Ecto neural progenitor cell (in vitro differentiated cells): ENCODE results near the gene SUSD4.
"Not testable (repeated sequence)": the region's sequence is repeated elsewhere in the genome, so short reads cannot be mapped to it uniquely, and the experiment has no call there.

Experiments
- DNase-seq: peaks from one replicate; pipeline ENCODE4 v3.0.0-alpha.2; 2018; ENCODE audit warnings: low spot score

SUSD4 gene, protein sequence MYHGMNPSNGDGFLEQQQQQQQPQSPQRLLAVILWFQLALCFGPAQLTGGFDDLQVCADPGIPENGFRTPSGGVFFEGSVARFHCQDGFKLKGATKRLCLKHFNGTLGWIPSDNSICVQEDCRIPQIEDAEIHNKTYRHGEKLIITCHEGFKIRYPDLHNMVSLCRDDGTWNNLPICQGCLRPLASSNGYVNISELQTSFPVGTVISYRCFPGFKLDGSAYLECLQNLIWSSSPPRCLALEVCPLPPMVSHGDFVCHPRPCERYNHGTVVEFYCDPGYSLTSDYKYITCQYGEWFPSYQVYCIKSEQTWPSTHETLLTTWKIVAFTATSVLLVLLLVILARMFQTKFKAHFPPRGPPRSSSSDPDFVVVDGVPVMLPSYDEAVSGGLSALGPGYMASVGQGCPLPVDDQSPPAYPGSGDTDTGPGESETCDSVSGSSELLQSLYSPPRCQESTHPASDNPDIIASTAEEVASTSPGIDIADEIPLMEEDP

DNA sequence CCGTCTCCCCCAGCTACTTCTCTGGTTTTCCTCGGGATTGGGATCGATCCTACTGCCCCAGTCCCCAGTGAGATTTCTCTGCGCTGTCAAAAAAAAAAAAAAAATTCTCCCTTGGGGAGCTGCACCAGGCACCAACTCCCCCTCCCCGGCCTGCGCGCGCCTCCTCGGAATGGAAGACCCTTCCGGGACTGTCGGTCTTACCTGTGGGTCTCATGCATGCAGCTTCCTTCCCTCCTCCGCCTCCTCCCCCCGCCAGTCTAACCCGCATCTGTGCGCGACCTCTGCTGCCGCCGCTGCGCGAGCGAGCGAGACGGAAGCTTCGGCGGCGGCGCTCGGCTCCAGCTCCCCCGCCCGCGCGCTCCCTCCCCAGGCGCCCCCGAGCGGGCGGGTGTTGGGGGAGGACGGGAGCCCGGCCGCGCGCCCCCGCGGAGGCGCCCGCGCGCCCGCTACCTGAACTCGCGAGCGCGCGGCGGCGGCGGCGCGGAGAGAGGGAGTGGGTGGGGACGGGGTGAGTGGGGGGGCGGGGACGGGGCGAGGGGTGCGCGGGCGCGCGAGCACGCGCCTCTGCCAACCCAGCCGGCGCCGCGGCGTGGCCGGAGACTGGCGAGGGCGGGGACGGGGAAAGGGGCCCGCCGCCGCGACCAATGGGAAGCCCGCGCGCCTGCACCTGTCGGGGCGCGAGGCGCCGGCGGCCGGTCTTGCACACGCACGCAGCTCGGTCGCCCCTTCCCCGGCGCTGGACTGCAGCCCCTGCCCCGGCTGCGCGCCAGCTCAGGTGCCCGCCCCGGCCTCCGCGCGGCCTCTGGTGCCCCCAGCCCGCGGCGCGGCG lies at the start of gene SUSD4:
SUSD4 (minus strand) TSS at position 321 of the 829 bp plus-strand sequence. CDS start 751 bp downstream, outside the sequence.
- DNase-seq = peak; percentile 78

DNA sequence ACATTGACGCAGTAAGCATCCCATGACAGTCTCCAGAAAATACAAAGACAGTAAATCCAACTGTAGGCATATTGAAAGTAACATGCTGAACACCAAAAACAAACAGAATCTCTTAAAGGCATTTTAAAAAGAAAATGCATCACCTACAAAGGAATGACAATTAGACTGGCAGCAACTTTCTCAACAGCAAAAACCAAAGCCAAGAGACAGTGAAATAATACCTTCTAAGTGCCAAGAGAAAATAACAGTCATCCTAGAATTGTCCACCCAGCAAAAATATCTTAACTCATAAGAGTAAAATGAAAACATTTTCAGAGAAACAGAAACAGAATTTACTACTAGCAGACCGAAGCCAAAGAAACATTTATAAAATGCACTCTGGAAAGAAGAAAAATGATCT lies 49.2 kb upstream of the SUSD4 start:
- DNase-seq = no peak

DNA sequence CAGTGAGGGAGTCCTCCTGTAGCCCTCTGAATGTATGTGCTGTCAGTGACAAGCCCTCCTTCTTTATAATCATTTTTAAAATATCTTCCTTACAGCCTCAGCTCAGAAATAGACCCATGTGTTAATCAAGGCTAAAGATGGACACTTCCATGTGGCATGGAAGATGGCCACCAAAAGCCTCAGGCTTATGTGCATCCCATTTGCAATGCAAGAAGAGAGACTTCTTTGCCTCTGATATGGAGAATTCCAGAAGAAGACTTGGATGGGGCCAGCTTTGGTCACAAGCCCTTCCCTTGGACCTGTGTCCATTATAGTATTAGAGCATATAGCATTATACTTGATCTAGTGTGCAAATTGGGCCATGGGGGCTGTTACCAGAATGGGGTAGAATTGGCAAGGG lies 47.7 kb upstream of the SUSD4 start:
- DNase-seq = no peak

DNA sequence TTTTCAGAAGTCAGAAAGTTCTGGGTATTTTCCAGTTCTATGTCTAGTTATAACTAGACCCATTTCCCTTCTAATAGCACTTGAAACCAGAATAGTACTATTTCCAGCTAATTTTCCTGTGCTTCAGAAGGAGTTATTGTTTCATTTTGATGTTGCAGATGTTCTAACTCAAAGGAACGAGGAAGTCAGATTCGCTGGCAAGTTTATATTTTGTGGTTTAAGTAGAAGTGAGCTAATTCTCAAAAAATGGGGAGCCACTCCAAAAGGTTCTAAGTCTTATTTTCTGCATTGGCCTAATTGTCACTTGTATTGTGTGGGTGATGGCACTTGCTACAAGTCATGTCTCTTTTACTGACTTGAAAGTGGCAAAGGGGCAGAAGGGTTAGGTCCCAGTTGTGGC lies 47.3 kb upstream of the SUSD4 start:
- no peak for DNase-seq

DNA sequence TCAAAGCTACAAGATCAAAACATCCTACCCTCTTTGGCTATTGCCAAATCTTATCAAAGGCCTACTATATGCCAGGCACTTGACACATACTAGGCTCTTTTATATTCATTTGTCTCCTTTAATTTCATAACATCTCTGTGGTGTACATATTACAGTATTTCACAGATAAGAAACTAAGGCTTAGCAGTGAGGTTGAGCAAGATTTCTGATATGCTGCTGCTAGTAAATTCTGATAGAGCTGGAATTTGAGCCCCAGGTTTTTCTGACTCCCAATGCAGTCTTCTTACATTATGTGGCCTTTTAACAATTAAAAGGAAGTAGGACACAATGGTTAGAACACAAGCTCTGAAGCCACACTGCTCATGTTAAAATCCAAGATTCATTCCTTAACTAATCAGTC lies 46.1 kb upstream of the SUSD4 start:
- no peak for DNase-seq

DNA sequence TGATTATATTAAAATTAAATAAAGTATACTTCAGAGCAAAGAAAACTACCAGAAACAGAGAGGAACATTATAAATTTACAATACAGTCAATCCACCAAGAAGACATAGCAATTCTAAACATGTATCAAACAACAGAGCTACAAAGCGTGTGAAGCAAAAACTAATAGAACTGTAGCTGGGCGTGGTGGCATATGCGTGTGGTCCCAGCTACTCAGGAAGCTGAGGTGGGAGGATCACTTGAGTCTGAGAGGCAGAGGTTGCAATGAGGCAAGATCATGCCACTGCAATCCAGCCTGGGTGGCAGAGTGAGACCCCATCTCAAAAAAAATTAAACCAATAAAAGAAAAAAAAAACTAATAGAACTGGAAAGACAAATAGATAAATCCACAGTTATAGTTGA lies 41.5 kb upstream of the SUSD4 start:
- DNase-seq = no peak

DNA sequence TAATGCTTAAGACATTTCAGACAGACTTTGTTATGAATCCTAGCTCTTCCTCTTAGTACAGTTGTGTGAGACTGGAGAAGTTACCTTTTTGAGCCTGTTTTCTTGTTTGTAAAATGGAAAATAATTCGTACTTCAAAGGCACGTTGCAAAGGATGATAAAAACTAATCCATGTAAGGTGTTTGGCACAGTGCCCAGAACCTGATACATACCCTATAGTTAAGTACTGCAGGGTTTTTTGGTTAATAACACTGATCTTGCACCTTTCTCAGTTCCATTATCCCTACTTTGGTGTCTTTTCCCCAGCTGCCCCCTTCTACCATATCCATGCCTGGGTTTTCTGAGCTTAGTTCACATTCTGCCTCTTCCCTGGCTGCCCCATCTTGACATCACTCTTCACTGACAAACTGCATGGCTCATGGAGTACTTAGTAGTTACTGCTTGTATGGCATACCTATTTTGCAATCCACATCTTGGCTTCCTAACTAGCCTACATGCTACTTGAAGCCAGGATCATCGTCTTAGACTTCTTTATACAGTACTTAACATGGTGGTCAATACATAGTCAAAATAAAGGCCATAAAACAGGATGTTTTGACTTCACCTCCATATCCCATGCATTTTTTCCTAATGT lies 39.3 kb upstream of the SUSD4 start:
- no peak for DNase-seq

DNA sequence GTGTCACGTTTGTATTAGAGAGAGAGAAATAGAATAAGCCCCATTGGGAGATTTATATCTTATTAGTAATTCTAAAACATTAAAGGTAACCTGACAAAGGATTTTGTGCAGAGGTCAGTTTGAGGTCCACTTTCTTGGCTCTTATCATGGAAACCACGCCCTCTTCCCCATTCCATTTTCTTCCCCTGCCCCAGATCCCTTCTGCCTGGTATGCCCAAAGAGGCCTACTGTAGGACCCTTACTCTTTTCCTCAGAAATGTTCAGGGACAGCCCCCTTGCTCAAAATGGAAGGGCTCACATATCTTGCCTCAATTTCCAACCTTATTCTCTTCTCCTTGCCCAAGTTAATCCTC lies 38.8 kb upstream of the SUSD4 start:
- DNase-seq = no peak

DNA sequence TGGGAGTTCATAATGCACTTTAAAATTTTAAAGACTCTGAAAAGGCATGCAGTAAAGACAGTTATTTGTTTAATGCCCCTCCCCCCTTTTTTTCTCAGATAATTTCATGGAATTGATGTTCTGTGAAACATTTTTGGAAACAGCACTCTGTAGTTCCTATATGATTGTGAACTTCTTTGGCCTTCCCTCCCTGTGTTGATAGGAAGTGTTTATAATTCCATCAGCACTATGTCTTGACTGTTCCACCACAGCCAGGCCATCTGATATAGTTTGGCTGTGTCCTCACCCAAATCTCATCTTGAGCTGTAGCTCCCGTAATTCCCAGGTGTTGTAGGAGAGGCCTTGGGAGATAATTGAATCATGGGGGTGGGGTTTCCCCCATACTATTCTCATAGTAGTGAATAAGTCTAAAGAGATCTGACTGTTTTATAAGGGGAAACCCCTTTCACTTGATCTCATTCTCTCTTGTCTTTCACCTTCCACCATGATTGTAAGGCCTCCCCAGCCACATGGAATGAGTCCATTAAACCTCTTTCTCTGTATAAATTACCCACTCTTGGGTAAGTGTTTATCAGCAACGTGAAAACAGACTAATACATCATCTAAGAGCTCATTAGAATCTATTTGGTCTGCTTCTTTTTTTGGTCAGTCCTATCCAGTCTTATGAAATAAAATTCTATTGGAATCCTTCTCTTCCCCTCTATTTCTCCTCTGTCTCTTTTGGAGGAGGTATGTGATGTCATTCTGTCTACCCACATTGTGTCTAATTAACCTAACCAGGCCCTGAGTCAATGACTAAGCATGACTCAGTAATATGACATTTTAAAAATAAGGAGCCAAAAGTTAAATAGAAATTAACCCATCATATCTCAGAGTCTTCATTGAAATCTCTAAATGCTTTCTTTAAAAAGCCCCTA lies 38.2 kb upstream of the SUSD4 start:
- DNase-seq = no peak

DNA sequence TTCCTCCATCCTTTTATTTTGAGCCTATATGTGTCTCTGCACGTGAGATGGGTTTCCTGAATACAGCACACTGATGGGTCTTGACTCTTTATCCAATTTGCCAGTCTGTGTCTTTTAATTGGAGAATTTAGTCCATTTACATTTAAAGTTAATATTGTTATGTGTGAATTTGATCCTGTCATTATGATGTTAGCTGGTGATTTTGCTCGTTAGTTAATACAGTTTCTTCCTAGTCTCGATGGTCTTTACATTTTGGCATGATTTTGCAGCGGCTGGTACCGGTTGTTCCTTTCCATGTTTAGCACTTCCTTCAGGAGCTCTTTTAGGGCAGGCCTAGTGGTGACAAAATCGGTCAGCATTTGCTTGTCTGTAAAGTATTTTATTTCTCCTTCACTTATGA lies 35.4 kb upstream of the SUSD4 start:
- not testable (repeated sequence) for DNase-seq

DNA sequence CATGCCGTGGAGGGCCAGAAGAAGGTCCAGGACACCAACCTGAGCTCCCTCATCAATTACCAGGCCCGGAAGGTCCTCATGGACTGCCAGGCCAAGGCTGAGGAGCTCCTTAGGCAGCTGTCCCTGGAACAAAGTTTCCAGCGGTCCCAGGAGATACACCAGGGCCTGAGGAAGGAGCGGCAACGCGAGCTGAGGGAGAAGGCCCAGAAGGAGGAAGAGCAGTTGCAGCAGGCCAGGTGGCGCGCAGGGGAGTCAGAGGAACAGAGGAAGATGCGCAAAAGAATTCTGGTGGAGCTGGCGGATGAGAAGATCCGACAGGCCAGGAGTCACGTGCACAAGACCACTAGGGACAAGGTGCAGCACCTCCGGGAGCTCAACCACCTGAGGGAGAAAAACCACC lies 30.7 kb upstream of the SUSD4 start:
- no peak for DNase-seq

DNA sequence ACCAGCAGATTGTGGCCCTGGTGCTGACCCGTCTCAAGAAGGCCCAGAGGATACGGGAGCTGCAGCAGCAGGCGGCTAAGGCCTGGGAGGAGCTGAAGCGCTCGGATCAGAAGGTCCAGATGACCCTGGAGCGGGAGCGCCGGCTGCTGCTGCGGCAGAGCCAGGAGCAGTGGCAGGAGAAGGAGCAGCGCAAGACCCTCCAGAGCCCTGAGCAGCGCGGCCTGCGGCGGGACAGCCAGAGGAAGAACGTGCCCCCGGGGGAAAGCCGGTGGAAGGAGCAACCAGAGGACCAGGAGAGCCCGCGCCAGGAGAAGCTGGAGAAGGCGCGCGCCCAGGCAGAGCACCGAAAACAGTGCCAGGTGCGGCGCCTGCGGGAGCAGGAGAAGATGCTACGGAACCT lies 30.3 kb upstream of the SUSD4 start:
- no peak for DNase-seq

DNA sequence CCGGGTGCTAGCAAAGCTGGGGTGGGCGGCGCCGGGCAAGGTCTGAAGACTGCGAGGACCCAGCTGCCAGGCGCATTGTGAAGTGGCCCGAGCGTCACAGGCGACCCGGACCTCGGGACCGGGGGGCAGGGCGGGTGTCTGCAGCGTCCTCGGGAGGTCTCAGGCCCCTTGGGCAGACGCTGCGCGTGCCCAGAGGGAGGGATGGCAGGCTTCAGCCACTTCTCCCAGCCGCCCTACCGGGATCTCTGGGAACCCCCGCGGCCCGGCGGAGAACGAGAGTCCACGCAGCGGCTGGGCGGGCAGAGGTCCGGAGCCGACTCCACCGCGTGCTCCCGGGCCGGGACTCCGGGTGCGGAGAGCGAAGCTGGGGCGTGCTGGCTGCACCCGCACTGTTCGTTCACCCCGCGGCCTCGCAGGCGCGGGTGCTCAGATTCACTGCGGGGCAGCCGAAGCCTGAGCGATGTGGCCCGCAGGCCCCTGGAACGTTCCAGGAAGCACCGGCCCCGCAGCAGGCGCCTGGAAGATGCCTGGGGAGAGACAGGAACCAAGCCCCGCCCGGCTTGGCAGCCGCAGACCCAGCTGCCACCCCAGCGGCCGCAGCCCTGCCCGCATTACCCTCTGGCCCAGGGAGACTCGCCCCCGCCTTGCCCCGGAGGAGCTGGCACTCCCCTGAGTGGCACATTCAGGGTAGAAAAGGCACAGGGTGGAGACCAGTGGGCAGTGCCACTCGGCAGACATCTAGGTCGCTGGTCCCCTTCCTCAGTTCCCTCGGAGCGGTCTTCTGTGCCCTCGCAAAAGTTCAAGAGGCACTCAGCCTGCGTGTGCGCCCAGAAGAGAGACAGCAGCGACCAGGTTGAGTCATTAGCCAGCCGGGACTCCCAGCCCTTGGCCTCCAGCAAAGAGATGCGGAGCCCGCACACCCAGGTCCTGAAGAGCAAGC lies 29.6 kb upstream of the SUSD4 start, which contains the start of gene CCDC185:
CCDC185 (plus strand) TSS at position 141 of the 940 bp plus-strand sequence; CDS start at position 202, 61 bp downstream.
- no peak for DNase-seq

DNA sequence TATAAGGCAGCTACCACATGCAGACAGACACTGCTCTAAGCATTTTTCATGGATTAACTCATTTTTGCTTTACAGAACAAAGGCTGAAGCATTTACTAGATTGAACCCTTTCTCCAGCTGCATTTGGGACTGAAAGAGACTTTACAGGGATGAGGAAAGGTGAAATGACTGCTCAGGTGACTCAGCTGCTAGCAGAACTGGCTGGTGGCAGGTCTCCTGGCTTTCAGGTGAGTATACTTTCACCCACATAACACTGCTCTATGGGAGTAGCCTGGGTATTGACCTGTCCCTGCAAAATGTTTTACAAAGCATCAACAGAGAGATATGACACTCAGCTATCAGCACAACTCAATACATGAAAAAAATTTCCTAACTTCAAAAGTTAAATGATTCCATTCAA lies 26.6 kb upstream of the SUSD4 start:
- DNase-seq = no peak

DNA sequence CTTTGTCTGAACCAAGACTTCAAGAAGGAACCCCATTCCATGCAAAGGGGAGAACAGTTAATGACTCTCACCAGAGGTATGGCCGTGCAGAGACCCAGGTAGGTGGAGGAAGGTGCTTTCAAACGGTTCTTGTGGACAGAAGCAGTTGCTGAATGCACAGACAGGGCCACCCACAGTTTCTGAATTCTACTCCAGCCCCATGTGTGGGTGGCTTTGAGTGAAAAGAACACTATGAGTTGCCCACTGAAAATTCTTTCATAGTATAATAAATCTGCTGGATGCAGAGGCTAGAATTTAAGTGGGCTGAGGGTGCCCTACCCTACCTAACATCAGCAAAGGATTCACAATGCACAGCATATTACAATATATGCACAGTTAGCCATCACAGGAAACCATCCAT lies 22.0 kb upstream of the SUSD4 start:
- DNase-seq = no peak

DNA sequence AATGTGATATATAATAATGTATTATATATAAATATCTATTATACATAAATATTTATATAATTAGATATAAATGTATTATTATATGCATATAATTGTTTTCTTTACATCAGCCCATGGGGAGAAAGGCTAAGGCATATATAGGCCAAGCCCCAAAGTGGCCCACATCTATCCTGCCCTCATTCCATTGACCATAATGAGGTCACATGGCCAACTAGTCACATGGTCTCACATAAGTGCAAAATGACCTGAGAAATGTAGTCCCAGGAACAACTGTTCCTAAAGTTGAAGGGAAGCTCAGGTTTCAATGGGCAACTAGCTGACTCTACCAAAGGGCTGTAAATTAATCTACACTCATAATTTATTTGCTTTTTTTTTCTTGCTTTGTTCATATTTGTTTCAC lies 14.8 kb upstream of the SUSD4 start:
- DNase-seq = no peak

DNA sequence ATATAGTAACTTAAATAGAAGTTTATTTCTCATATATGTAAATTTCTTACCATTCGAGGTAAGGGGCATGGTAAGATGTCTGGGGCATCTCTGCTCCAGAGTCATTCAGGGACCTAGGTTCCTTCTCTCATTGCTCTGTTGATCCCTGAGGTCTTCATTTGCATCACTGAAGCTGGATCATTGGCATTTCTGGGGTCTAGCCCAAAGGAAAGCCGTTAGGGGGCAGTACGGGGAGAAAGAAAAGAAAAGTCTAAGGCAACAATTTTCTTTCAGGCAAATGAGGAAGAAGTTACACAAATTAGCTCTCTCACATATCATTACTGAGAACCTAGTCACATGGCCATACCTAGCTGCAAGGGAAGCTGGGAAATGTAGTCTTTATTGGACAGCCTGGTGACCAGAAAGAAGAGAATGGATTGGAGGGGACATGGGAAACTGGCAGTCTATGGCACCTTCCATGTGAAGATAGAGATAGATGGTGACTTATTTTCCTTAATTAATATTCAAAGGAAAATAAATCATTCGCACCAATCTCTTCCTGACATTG lies 10.2 kb upstream of the SUSD4 start:
- DNase-seq = no peak

DNA sequence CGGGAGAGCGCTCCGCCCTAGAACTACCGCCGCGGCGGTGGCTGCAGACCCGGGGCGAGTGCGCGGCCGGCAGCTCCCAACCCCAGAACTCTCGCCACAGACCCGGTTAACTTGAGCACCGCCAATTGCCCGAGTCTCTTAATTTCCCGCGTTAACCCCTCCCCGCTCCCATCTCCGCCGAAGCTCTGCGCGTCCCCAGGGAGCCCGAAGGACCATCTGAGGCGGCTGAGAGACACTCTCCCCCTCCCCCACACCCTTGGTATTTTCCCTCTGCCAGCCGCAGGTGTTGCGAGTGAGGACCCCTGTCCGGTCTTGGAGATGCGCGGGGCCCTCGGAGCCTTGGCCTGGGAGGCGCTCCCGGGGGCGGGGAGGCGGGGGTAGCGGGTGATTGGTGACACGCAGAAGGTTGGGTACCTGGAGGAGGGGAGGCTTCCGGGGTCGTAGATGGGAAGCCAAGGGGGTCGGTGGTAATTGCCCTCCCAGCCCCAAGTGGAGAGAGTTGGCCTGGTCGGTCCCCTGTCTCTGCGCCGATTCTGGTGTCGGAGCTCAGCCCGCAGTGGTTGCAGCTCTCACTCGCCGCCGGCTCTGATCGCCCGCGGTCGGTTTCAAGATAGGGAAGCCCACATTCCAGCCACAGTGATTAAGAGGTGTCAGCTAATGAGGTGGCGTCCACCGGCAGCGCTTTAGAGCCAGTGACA lies 858 bp upstream of the SUSD4 start:
- peak; percentile 66 for DNase-seq

DNA sequence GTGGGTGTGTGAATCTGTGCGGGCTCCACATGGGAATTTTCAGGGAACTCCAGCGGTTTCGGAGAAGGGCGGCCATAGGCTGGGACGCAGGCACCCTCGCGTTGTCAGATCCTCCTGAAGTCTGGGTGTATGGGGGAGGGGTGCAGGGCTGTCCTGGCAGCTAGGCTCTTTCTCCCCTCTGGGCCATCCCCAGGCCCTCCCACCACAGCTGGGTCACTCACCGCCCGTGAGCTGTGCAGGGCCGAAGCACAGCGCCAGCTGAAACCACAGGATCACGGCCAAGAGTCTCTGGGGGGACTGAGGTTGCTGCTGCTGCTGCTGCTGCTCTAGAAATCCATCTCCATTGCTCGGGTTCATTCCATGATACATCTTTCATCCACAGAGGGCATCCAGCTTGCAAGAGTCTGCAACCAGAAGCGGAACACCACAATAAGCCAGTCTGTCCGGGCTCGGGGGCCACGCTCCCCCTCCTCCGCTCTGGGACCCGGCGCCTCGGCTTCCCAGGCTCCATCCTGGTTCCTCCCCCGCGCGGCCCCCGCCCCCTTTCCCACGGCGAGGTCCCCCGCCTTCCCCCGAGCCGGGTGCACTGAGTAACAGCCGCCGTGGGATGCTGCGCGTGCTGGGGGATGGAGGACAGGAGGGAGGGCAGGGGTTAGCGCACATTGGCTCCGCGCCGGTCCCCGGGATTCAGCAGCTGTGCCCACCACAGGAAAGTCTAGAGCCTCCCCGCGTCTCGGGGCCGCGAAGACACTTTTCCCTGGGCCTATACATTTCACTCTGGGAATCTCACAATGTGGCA lies 720 bp downstream of the SUSD4 start:
- DNase-seq = peak; percentile 72
